H9 (cell line): ENCODE measurements around the gene HMMR. TPM values are rescaled to one million over a fixed set of nuclear protein-coding genes. Genes with fewer than 3 reads are reported as not detected.

Experiments used
- DNase-seq: peaks from one replicate; pipeline ENCODE4 v3.0.0-alpha.2; 2017
- H2AFZ ChIP-seq: one replicate; pipeline ENCODE4 v1.6.1; 2013; ENCODE audit warnings: mild to moderate bottlenecking, low read length, control low read depth, moderate library complexity
- H2AK5ac ChIP-seq: 2 replicates; pipeline ENCODE4 v1.6.1; 2013; ENCODE audit warnings: low read length, control low read depth, mixed read lengths; ENCODE audit not compliant: insufficient read length
- H2BK120ac ChIP-seq: one replicate; pipeline ENCODE4 v1.6.1; 2013; ENCODE audit warnings: low read depth, mild to moderate bottlenecking, low read length, control low read depth, inconsistent platforms; ENCODE audit not compliant: poor library complexity, severe bottlenecking
- H2BK12ac ChIP-seq: 2 replicates; pipeline ENCODE4 v1.6.1; 2013; ENCODE audit warnings: low read length, control low read depth, mixed read lengths, low read depth; ENCODE audit not compliant: insufficient read length
- H2BK15ac ChIP-seq: 2 replicates; pipeline ENCODE4 v1.6.1; 2013; ENCODE audit warnings: low read depth, low read length, control low read depth
- H2BK20ac ChIP-seq: one replicate; pipeline ENCODE4 v1.6.1; 2013; ENCODE audit warnings: low read depth, mild to moderate bottlenecking, low read length, control low read depth, inconsistent platforms; ENCODE audit not compliant: poor library complexity, severe bottlenecking
- H2BK5ac ChIP-seq: 2 replicates; pipeline ENCODE4 v1.6.1; 2013; ENCODE audit warnings: low read length, control low read depth, mixed read lengths; ENCODE audit not compliant: insufficient read length
- H3K14ac ChIP-seq: 2 replicates; pipeline ENCODE4 v1.6.1; 2013; ENCODE audit warnings: low read length, control low read depth; ENCODE audit not compliant: insufficient read depth
- H3K18ac ChIP-seq: 2 replicates; pipeline ENCODE4 v1.6.1; 2013; ENCODE audit warnings: low read depth, mild to moderate bottlenecking, mixed read lengths, low read length, control low read depth; ENCODE audit not compliant: insufficient read length
- H3K23ac ChIP-seq: 2 replicates; pipeline ENCODE4 v1.6.1; 2013; ENCODE audit warnings: low read length, control low read depth, mixed read lengths, low read depth; ENCODE audit not compliant: insufficient read length
- H3K23me2 ChIP-seq: 2 replicates; pipeline ENCODE4 v1.6.1; 2013; ENCODE audit warnings: low read depth, mild to moderate bottlenecking, mixed read lengths, low read length, control low read depth; ENCODE audit not compliant: insufficient read length, poor library complexity, severe bottlenecking
- H3K27ac ChIP-seq: 2 replicates; pipeline ENCODE4 v1.5.1; 2013; ENCODE audit warnings: low read length, control low read depth, mixed read lengths, low read depth; ENCODE audit not compliant: insufficient read length
- H3K27me3 ChIP-seq: 2 replicates; pipeline ENCODE4 v1.6.1; 2013; ENCODE audit warnings: low read length, control low read depth, inconsistent platforms; ENCODE audit not compliant: insufficient read depth
- H3K4ac ChIP-seq: 2 replicates; pipeline ENCODE4 v1.6.1; 2013; ENCODE audit warnings: low read depth, mild to moderate bottlenecking, control low read depth, inconsistent platforms, low read length, moderate library complexity
- H3K4me1 ChIP-seq: 2 replicates; pipeline ENCODE4 v1.6.1; 2013; ENCODE audit warnings: low read length, control low read depth, inconsistent platforms; ENCODE audit not compliant: insufficient read depth
- H3K4me2 ChIP-seq: 2 replicates; pipeline ENCODE4 v1.6.1; 2013; ENCODE audit warnings: low read length, control low read depth, mixed read lengths; ENCODE audit not compliant: insufficient read length, insufficient read depth
- H3K56ac ChIP-seq: 2 replicates; pipeline ENCODE4 v1.6.1; 2013; ENCODE audit warnings: low read depth, mild to moderate bottlenecking, mixed read lengths, low read length, control low read depth; ENCODE audit not compliant: insufficient read length
- H3K79me1 ChIP-seq: 2 replicates; pipeline ENCODE4 v1.6.1; 2013; ENCODE audit warnings: low read depth, mild to moderate bottlenecking, moderate library complexity, low read length, control low read depth, inconsistent platforms; ENCODE audit not compliant: insufficient read depth, poor library complexity, severe bottlenecking
- H3K79me2 ChIP-seq: 2 replicates; pipeline ENCODE4 v1.6.1; 2013; ENCODE audit warnings: low read length, control low read depth, inconsistent platforms; ENCODE audit not compliant: insufficient read depth
- H3K9ac ChIP-seq: 2 replicates; pipeline ENCODE4 v1.6.1; 2013; ENCODE audit warnings: low read length, control low read depth, mixed read lengths; ENCODE audit not compliant: insufficient read length; ENCODE audit errors: extremely low read depth
- H3K9me3 ChIP-seq: one replicate; pipeline ENCODE4 v1.6.1; 2013; ENCODE audit warnings: low read depth, low read length, inconsistent platforms; ENCODE audit not compliant: control insufficient read depth
- H3T11ph ChIP-seq: one replicate; pipeline ENCODE4 v1.6.1; 2013; ENCODE audit warnings: mild to moderate bottlenecking, low read length, control low read depth, inconsistent platforms
- H4K20me1 ChIP-seq: one replicate; pipeline ENCODE4 v1.6.1; 2013; ENCODE audit not compliant: control insufficient read depth, insufficient read length, insufficient read depth
- H4K5ac ChIP-seq: 2 replicates; pipeline ENCODE4 v1.6.1; 2013; ENCODE audit warnings: low read depth, mild to moderate bottlenecking, mixed read lengths, low read length, control low read depth; ENCODE audit not compliant: insufficient read length
- H4K8ac ChIP-seq: replicated peaks from 2 replicates; pipeline ENCODE4 v1.6.1; 2013; ENCODE audit warnings: low read length, control low read depth, mixed read lengths, low read depth; ENCODE audit not compliant: insufficient read length
- H4K91ac ChIP-seq: 2 replicates; pipeline ENCODE4 v1.6.1; 2013; ENCODE audit warnings: low read depth, mild to moderate bottlenecking, moderate library complexity, mixed read lengths, low read length, control low read depth; ENCODE audit not compliant: insufficient read length
- H3K27ac Mint-ChIP-seq, 3 experiments: 2 replicates in 2 of 3; 3 replicates in 1 of 3; pipeline ENCODE4 v1.8.0; 2020 to 2021; ENCODE audit warnings: mixed read lengths in 3 of 3, mild to moderate bottlenecking in 1 of 3, moderate library complexity in 1 of 3
- H3K27me3 Mint-ChIP-seq: 2 replicates; pipeline ENCODE4 v1.8.0; 2021; ENCODE audit warnings: low read depth, mild to moderate bottlenecking, moderate library complexity, mixed read lengths
- H3K36me3 Mint-ChIP-seq, 3 experiments: 2 replicates in 2 of 3; 3 replicates in 1 of 3; pipeline ENCODE4 v1.8.0; 2020 to 2021; ENCODE audit warnings: low read depth in 3 of 3, mixed read lengths in 3 of 3; ENCODE audit not compliant: insufficient read depth in 1 of 3
- H3K4me1 Mint-ChIP-seq, 2 experiments: 2 replicates each; pipeline ENCODE4 v1.8.0; 2020; ENCODE audit warnings: mixed read lengths in 2 of 2
- H3K4me3 Mint-ChIP-seq, 2 experiments: 2 replicates in 1 of 2; 3 replicates in 1 of 2; pipeline ENCODE4 v1.8.0; 2020 to 2021; ENCODE audit warnings: mild to moderate bottlenecking in 2 of 2, mixed read lengths in 2 of 2, moderate library complexity in 1 of 2
- H3K9me3 Mint-ChIP-seq, 2 experiments: 2 replicates in 1 of 2; 3 replicates in 1 of 2; pipeline ENCODE4 v1.8.0; 2020; ENCODE audit warnings: mild to moderate bottlenecking in 2 of 2, mixed read lengths in 2 of 2, moderate library complexity in 1 of 2
- CTCF ChIP-seq: fragments of 200-600 bp; sonication (generic); conservative IDR thresholded peaks from 3 replicates; pipeline ENCODE4 v1.8.0; 2021; ENCODE audit warnings: antibody characterized with exemption, mild to moderate bottlenecking
- WGBS: extraction: QIAGEN DNeasy Blood & Tissue Kit; methylation state at CpG from one replicate; pipeline ENCODE4 v1.1.7; 2013; ENCODE audit warnings: missing lambda C conversion rate, low lambda C conversion rate, mixed read lengths; ENCODE audit not compliant: insufficient read length; ENCODE audit errors: extremely low coverage; 5-methylcytosine and 5-hydroxymethylcytosine counted together
- total RNA-seq: library from RNA; stranded (reverse); gene quantifications from 2 replicates; pipeline ENCODE4 v1.2.1, GENCODE V29; 2021

The HMMR gene
- total RNA-seq, 1 experiment from 2014 or later = 36.2 TPM

- H3K23me2 ChIP-seq = peaks cover 4% of the 10 kb centered on the region
- no peaks in the 10 kb centered on the region for H4K20me1 ChIP-seq
- no peak overlapping the region for H3K4me2 ChIP-seq
These were observed 19.5 kb upstream of the HMMR start for GRCh38 chr5:163440954-163441353.

More at GRCh38 chr5:163440954-163441353, 19.5 kb upstream of the HMMR start:
- no peak for DNase-seq
- Histone ChIP-seq H2BK15ac (no peak overlapping the region), H3K18ac (no peak overlapping the region), H4K5ac (no peak overlapping the region), H4K91ac (no peak overlapping the region), H3K4ac (no peak overlapping the region), H3K14ac (no peak overlapping the region), H2BK120ac (no peak overlapping the region), H3K4me1 (peaks cover 3% of the 10 kb centered on the region; the same call in 1 of the 2 replicates), H4K8ac (no peak overlapping the region), H3K27ac (no peak overlapping the region), H2AK5ac (no peak overlapping the region), H2BK12ac (no peak overlapping the region), H3K56ac (no peak overlapping the region), H3K9me3 (no peaks in the 10 kb centered on the region), H2BK20ac (no peak overlapping the region), H2BK5ac (no peak overlapping the region), H2AFZ (no peak overlapping the region), H3T11ph (no peak overlapping the region), H3K79me1 (no peaks in the 10 kb centered on the region), H3K9ac (no peak overlapping the region), H3K27me3 (no peaks in the 10 kb centered on the region), H3K23ac (no peak overlapping the region), H3K79me2 (peaks cover 15% of the 10 kb centered on the region)
- peak overlapping the region in 2 of 3 experiments; percentile 44 to 63; a peak in 1 of 7 replicates for H3K27ac Mint-ChIP-seq
- no peak for TF ChIP-seq CTCF
- no peaks in the 10 kb centered on the region for H3K9me3 Mint-ChIP-seq
- no peaks in the 10 kb centered on the region for H3K27me3 Mint-ChIP-seq
- H3K4me1 Mint-ChIP-seq = peaks cover 29 to 30% of the 10 kb centered on the region in 2 experiments
- H3K36me3 Mint-ChIP-seq = peaks cover 36 to 76% (median 69%) of the 10 kb centered on the region in 3 experiments
- H3K4me3 Mint-ChIP-seq = no peak overlapping the region
- WGBS = no CpG with 5 or more reads among the region's 3 CpGs
